Measurements from ENCODE around the gene SLC1A4.

SLC1A4 gene

GRCh38 chr2:65023742-65024141, 34.5 kb downstream of the SLC1A4 start:
- Histone ChIP-seq H3F3A (ENCODE audit: insufficient read depth) (peaks cover 36% of the 10 kb centered on the region), H3K9me2 (replicated peaks; ENCODE audit: insufficient read depth, low read length) (no peaks in the 10 kb centered on the region), H3K9me3 (ENCODE audit: insufficient read depth, low read length) (no peaks in the 10 kb centered on the region), H3K79me2 (ENCODE audit: insufficient read depth, low read length) (no peaks in the 10 kb centered on the region), H3K4me3 (ENCODE audit: insufficient read depth, low read length, poor library complexity, severe bottlenecking) (no peak overlapping the region), H3K27ac (ENCODE audit: low read depth, low read length) (no peak overlapping the region), H3K4me2 (ENCODE audit: low read depth, low read length, poor library complexity, severe bottlenecking) (no peak overlapping the region), H2AFZ (ENCODE audit: low read depth, low read length, severe bottlenecking) (no peak overlapping the region), H3K9ac (ENCODE audit: low read length) (no peak overlapping the region), H4K20me1 (ENCODE audit: low read depth, low read length) (no peaks in the 10 kb centered on the region), H3K36me3 (ENCODE audit: low read length) (peaks cover 4% of the 10 kb centered on the region; the same call in 1 of the 2 replicates), H3K27me3 (ENCODE audit: low read length) (no peaks in the 10 kb centered on the region)
- no peak for TF ChIP-seq CTCF (IDR thresholded peaks at IDR 0.05; ENCODE audit: insufficient read depth, low read length, poor library complexity, severe bottlenecking)
- TF ChIP-seq EZH2phosphoT487 (conservative IDR thresholded peaks at IDR 0.05; ENCODE audit: low read length), result no peak

DNA sequence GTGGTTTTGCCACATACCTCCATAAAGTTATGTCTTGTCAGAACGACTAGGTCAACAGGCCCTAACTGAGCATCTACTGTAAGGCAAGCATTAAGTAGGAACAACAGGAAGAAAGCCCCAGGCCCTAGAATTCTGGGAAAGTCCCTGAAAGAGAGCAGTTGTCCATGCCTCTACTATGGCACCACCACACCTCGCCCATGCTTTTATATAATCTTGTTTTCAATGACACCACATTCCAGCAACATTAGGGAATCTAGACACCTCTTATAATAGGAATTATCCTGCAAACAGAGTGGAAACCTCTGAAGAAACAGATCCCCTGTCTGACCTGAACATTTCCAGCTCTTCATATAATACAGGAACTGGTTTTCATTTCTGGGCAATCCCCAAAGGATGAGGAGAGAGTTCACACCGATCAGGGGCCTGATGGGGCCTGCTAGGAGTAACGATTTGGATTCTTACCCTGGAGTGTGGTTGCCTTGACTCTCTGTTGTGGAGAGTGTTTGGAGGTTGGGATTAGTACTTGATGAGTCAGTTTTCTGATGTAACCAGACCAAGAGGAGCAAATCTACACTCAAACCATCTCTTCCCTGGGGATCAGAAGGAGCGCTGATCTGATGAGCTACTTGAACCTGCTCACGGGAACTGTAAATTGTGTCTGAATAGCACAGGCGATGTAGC, 35.1 kb downstream of the SLC1A4 start:
- Histone ChIP-seq H3F3A (ENCODE audit: insufficient read depth) (peaks cover 38% of the 10 kb centered on the region), H3K27me3 (ENCODE audit: low read length) (no peaks in the 10 kb centered on the region), H3K9me2 (replicated peaks; ENCODE audit: insufficient read depth, low read length) (no peaks in the 10 kb centered on the region), H3K79me2 (ENCODE audit: insufficient read depth, low read length) (no peaks in the 10 kb centered on the region), H3K9ac (ENCODE audit: low read length) (no peak overlapping the region), H2AFZ (ENCODE audit: low read depth, low read length, severe bottlenecking) (no peak overlapping the region), H3K36me3 (ENCODE audit: low read length) (no peaks in the 10 kb centered on the region), H4K20me1 (ENCODE audit: low read depth, low read length) (no peaks in the 10 kb centered on the region), H3K27ac (ENCODE audit: low read depth, low read length) (no peak overlapping the region), H3K9me3 (ENCODE audit: insufficient read depth, low read length) (no peaks in the 10 kb centered on the region), H3K4me2 (ENCODE audit: low read depth, low read length, poor library complexity, severe bottlenecking) (no peak overlapping the region), H3K4me3 (ENCODE audit: insufficient read depth, low read length, poor library complexity, severe bottlenecking) (no peak overlapping the region)
- TF ChIP-seq CTCF (IDR thresholded peaks at IDR 0.05; ENCODE audit: insufficient read depth, low read length, poor library complexity, severe bottlenecking) (no peak), EZH2phosphoT487 (conservative IDR thresholded peaks at IDR 0.05; ENCODE audit: low read length) (no peak)

- H3K4me3 ChIP-seq (ENCODE audit: insufficient read depth, low read length, poor library complexity, severe bottlenecking), result no peak overlapping the region
These were observed 36.4 kb downstream of the SLC1A4 start for GRCh38 chr2:65025453-65026123.

More at GRCh38 chr2:65025453-65026123, 36.4 kb downstream of the SLC1A4 start:
- H3K79me2 ChIP-seq (ENCODE audit: insufficient read depth, low read length), result no peaks in the 10 kb centered on the region
- H3K27ac ChIP-seq (ENCODE audit: low read depth, low read length), result peak overlapping the region; percentile 50
- no peak overlapping the region for H3K9ac ChIP-seq (ENCODE audit: low read length)
- TF ChIP-seq EZH2phosphoT487 (conservative IDR thresholded peaks at IDR 0.05; ENCODE audit: low read length) (no peak), CTCF (IDR thresholded peaks at IDR 0.05; ENCODE audit: insufficient read depth, low read length, poor library complexity, severe bottlenecking) (no peak)
- H3K9me2 ChIP-seq (replicated peaks; ENCODE audit: insufficient read depth, low read length), result no peaks in the 10 kb centered on the region
- peaks cover 51% of the 10 kb centered on the region for H3F3A ChIP-seq (ENCODE audit: insufficient read depth)
- H2AFZ ChIP-seq (ENCODE audit: low read depth, low read length, severe bottlenecking), result no peak overlapping the region
- H3K4me2 ChIP-seq (ENCODE audit: low read depth, low read length, poor library complexity, severe bottlenecking), result no peak overlapping the region
- H3K36me3 ChIP-seq (ENCODE audit: low read length), result no peaks in the 10 kb centered on the region
- H3K27me3 ChIP-seq (ENCODE audit: low read length), result no peaks in the 10 kb centered on the region
- no peaks in the 10 kb centered on the region for H4K20me1 ChIP-seq (ENCODE audit: low read depth, low read length)
- no peaks in the 10 kb centered on the region for H3K9me3 ChIP-seq (ENCODE audit: insufficient read depth, low read length)
